Fibroblast of lung (primary cell): Measurements from ENCODE around the gene CD3E.

ENCODE experiments used
- EZH2 ChIP-seq: IDR thresholded peaks from 2 replicates; pipeline ENCODE4 v1.5.1; 2012; ENCODE audit warnings: low read length, control low read depth, mild to moderate bottlenecking; ENCODE audit errors: missing control alignments
- TF ChIP-seq, protein P1 (sequence below), 2 donors: IDR thresholded peaks in 1 of 2; conservative IDR thresholded peaks in 1 of 2; 1 replicate in 1 of 2; 2 replicates in 1 of 2; pipeline ENCODE4 v1.5.1; 2011 to 2012; ENCODE audit warnings: low read length in 2 of 2, control low read depth in 1 of 2, inconsistent platforms in 1 of 2, low read depth in 1 of 2, mild to moderate bottlenecking in 1 of 2

- TF ChIP-seq, protein P1, sequence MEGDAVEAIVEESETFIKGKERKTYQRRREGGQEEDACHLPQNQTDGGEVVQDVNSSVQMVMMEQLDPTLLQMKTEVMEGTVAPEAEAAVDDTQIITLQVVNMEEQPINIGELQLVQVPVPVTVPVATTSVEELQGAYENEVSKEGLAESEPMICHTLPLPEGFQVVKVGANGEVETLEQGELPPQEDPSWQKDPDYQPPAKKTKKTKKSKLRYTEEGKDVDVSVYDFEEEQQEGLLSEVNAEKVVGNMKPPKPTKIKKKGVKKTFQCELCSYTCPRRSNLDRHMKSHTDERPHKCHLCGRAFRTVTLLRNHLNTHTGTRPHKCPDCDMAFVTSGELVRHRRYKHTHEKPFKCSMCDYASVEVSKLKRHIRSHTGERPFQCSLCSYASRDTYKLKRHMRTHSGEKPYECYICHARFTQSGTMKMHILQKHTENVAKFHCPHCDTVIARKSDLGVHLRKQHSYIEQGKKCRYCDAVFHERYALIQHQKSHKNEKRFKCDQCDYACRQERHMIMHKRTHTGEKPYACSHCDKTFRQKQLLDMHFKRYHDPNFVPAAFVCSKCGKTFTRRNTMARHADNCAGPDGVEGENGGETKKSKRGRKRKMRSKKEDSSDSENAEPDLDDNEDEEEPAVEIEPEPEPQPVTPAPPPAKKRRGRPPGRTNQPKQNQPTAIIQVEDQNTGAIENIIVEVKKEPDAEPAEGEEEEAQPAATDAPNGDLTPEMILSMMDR (conservative IDR thresholded peaks at IDR 0.05 in 1 of 2, IDR thresholded peaks at IDR 0.05 in 1 of 2; ENCODE audit: low read depth in 1 of 2, low read length in 2 of 2): no peak
- TF ChIP-seq EZH2: no peak
These were observed 38.7 kb downstream of the CD3E start for GRCh38 chr11:118343248-118343647.
